GM10266 (cell line): Measurements from ENCODE around the gene DMD.

Source experiments
- DNase-seq: peaks from one replicate; pipeline ENCODE4 v3.0.0; 2012; ENCODE audit errors: extremely low spot score
- CTCF ChIP-seq: IDR thresholded peaks from 2 replicates; pipeline ENCODE4 v1.5.1; 2012; ENCODE audit warnings: mild to moderate bottlenecking, low read depth; ENCODE audit not compliant: control insufficient read depth, insufficient read depth; ENCODE audit errors: missing control alignments

Gene DMD

GRCh38 chrX:32673193-32673592, 538.2 kb downstream of the DMD start:
- DNase-seq: peak; percentile 1
- TF ChIP-seq CTCF: no peak

DNA sequence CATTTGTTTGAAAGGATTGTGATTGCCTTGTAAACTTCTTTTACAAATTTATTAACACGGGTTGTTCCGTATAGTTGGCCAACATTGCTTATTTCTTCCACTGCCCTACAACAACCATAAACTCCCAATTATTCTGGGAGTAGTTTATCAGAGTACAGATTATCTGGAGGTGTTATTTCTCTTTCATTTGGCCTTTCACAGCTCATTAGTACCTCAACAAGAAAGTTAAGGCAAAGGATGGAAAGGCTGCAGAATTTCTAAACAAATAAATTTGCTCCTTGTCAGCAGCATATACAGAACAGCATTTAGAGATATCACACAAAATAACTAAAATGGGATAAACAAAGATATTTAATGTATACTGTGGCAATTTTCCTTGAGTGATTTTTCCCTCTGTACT, 548.8 kb downstream of the DMD start:
- no peak for DNase-seq
- no peak for TF ChIP-seq CTCF

- TF ChIP-seq CTCF: no peak
- no peak for DNase-seq
Measured at GRCh38 chrX:32644476-32645245, 566.7 kb downstream of the DMD start.

DNA sequence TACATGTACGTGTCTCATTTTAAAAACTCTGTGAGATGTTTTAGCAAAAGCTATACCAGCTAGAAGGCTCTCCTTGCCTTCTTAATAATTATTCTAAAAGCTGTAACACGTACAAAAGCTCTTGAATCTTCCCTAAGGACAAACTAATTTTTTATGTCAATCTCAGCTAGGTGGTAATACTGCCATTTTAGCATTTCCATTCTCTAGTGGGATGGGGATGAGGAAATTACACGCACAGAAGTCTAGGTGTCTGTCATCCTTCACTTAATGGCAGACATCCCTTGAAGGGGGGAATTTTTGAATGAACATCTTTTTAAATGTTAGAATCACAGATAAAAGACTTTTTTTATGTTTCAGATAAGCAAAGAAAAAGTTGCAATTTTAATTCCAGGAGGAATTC, 569.1 kb downstream of the DMD start:
- no peak for TF ChIP-seq CTCF

DNA sequence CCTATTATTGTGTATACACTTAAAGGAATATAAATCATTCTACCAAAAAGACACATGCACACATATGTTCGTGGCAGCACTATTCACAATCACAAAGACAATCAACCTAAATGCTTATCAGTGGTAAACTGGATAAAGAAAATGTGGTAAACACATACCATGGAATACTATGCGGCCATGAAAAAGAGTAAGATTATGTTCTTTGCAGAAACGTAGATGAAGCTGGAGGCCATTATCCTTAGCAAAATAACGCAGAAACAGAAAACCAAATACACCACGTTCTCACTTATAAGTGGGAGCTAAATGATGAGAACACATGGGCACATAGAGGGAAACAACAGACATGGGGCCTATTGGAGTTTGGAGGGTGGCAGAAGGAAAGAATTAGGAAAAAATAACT, 593.2 kb downstream of the DMD start:
- DNase-seq: no peak
- TF ChIP-seq CTCF: no peak

More for the DNA sequence above, 569.1 kb downstream of the DMD start:
- no peak for DNase-seq

DNA sequence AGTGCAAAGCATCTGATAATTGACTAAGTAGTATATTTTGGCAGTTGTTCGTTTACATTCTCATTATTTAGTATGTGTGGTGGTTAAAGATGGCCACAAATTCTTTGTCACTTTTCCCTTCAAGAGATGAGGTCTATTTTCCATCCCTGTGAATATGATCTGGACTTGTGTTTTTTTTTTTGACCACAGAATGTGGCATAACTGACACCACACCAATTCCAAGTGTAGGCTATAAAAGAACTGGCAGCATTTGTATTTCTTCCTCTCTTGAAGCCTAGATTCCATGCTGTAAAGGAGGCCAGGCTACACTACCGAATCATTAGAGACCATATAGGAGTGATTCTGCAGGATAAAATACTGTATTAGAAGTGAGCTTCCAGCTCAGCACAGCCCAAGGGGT, 596.6 kb downstream of the DMD start:
- DNase-seq: no peak
- no peak for TF ChIP-seq CTCF

DNA sequence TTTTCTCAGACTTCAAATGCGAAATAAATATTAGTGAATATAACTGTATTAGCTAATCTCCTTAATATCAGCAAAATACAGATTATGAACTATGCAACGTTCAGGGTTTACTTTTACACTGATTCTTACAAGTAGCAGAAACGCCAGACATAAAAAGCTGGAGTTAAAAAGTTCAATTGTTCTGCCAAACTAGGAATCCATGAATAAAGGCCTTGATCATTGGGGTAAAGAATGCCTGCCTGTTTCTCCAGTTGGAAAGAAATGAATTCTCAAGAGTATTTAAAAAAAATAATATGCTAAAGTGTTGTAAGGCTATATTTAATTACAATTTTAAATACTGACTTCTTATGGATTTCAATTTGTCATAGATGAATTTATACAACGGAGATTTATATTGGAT, 612.2 kb downstream of the DMD start:
- TF ChIP-seq CTCF: no peak
- no peak for DNase-seq
